ENCODE data around the gene E2F6.

E2F6 gene

GRCh38 chr2:11493282-11493681 lies 27.3 kb upstream of the E2F6 start:
- TF ChIP-seq CTCF (IDR thresholded peaks at IDR 0.05; ENCODE audit: borderline replicate concordance, control extremely low read depth, extremely low read depth, insufficient read depth, missing control alignments): no peak
- no peak for DNase-seq (ENCODE audit: low spot score)
- in situ Hi-C loops (cut with MboI; ENCODE audit: low sequenced_read_pairs, unreplicated experiment): no loop called here

- no peak for DNase-seq (ENCODE audit: low spot score)
- in situ Hi-C loops (cut with MboI; ENCODE audit: low sequenced_read_pairs, unreplicated experiment): no loop called here
- TF ChIP-seq CTCF (IDR thresholded peaks at IDR 0.05; ENCODE audit: borderline replicate concordance, control extremely low read depth, extremely low read depth, insufficient read depth, missing control alignments): no peak
Observed at GRCh38 chr2:11492720-11493119, 26.8 kb upstream of the E2F6 start.

- no peak for TF ChIP-seq CTCF (IDR thresholded peaks at IDR 0.05; ENCODE audit: borderline replicate concordance, control extremely low read depth, extremely low read depth, insufficient read depth, missing control alignments)
- no peak for DNase-seq (ENCODE audit: low spot score)
- in situ Hi-C loops (cut with MboI; ENCODE audit: low sequenced_read_pairs, unreplicated experiment): no loop called here
Observed at GRCh38 chr2:11492244-11492643, 26.3 kb upstream of the E2F6 start.

- no peak for DNase-seq (ENCODE audit: low spot score)
- in situ Hi-C loops (cut with MboI; ENCODE audit: low sequenced_read_pairs, unreplicated experiment): no loop called here
Observed at GRCh38 chr2:11491348-11491933, 25.5 kb upstream of the E2F6 start.

GRCh38 chr2:11490194-11490593 lies 24.2 kb upstream of the E2F6 start:
- no peak for DNase-seq (ENCODE audit: low spot score)
- TF ChIP-seq CTCF (IDR thresholded peaks at IDR 0.05; ENCODE audit: borderline replicate concordance, control extremely low read depth, extremely low read depth, insufficient read depth, missing control alignments): no peak
- in situ Hi-C loops (cut with MboI; ENCODE audit: low sequenced_read_pairs, unreplicated experiment): no loop called here

More at GRCh38 chr2:11491348-11491933, 25.5 kb upstream of the E2F6 start:
- no peak for TF ChIP-seq CTCF (IDR thresholded peaks at IDR 0.05; ENCODE audit: borderline replicate concordance, control extremely low read depth, extremely low read depth, insufficient read depth, missing control alignments)

GRCh38 chr2:11488809-11489208 lies 22.8 kb upstream of the E2F6 start:
- no peak for TF ChIP-seq CTCF (IDR thresholded peaks at IDR 0.05; ENCODE audit: borderline replicate concordance, control extremely low read depth, extremely low read depth, insufficient read depth, missing control alignments)
- no peak for DNase-seq (ENCODE audit: low spot score)
- in situ Hi-C loops (cut with MboI; ENCODE audit: low sequenced_read_pairs, unreplicated experiment): no loop called here

Measured in GM13976 (cell line).